ENCODE results near the gene KIF3C. TPM values are rescaled to one million over a fixed set of nuclear protein-coding genes. Genes with fewer than 3 reads are reported as not detected.
"Not testable (repeated sequence)": the region's sequence is repeated elsewhere in the genome, so short reads cannot be mapped to it uniquely, and the experiment has no call there.

The KIF3C gene
- total RNA-seq, 2 experiments from 2014 or later: 3.0 to 3.4 TPM

GRCh38 chr2:25976983-25977741, 5.1 kb downstream of the KIF3C start:
- Mint-ChIP-seq H3K27ac (no peak overlapping the region), H3K9me3 (no peaks in the 10 kb centered on the region)
- intact Hi-C loops (cut with micrococcal nuclease): no loop called here

GRCh38 chr2:25972049-25972823, 10.1 kb downstream of the KIF3C start:
- intact Hi-C loops (cut with micrococcal nuclease): no loop called here
- no peak overlapping the region for H3K27ac Mint-ChIP-seq
- no peak for DNase-seq
- H3K9me3 Mint-ChIP-seq: no peaks in the 10 kb centered on the region
- CTCF ChIA-PET: interaction anchor here (0.6 to 2.1 kb wide), 3 partner anchors 10 to 455 kb away, joined by 3 to 8 read pairs (median 5); partner anchors contain the start of gene KIF3C
- no peaks in the 10 kb centered on the region for H3K27me3 Mint-ChIP-seq (ENCODE audit: low read depth)
- no peaks in the 10 kb centered on the region for H3K4me1 Mint-ChIP-seq (ENCODE audit: low read depth)
- H3K36me3 Mint-ChIP-seq (ENCODE audit: low read depth): no peaks in the 10 kb centered on the region
- H3K4me3 Mint-ChIP-seq: no peak overlapping the region

More at GRCh38 chr2:25976983-25977741, 5.1 kb downstream of the KIF3C start:
- Mint-ChIP-seq H3K36me3 (ENCODE audit: low read depth) (no peaks in the 10 kb centered on the region), H3K4me1 (ENCODE audit: low read depth) (no peaks in the 10 kb centered on the region), H3K27me3 (ENCODE audit: low read depth) (no peaks in the 10 kb centered on the region), H3K4me3 (no peak overlapping the region)
- no peak for DNase-seq
- CTCF ChIA-PET: no interaction called here

GRCh38 chr2:25971596-25971995, 10.7 kb downstream of the KIF3C start:
- H3K27me3 Mint-ChIP-seq (ENCODE audit: low read depth): no peaks in the 10 kb centered on the region
- no peaks in the 10 kb centered on the region for H3K36me3 Mint-ChIP-seq (ENCODE audit: low read depth)
- DNase-seq: no peak
- H3K4me1 Mint-ChIP-seq (ENCODE audit: low read depth): no peaks in the 10 kb centered on the region
- CTCF ChIA-PET: interaction anchor here (0.7 kb wide), 1 partner anchor 743 kb away, joined by 4 read pairs; no protein-coding TSS in a partner anchor
- intact Hi-C loops (cut with micrococcal nuclease): no loop called here
- no peak overlapping the region for H3K27ac Mint-ChIP-seq
- no peaks in the 10 kb centered on the region for H3K9me3 Mint-ChIP-seq
- H3K4me3 Mint-ChIP-seq: no peak overlapping the region

- no peaks in the 10 kb centered on the region for H3K36me3 Mint-ChIP-seq (ENCODE audit: low read depth)
- H3K27ac Mint-ChIP-seq: no peak overlapping the region
- H3K9me3 Mint-ChIP-seq: no peaks in the 10 kb centered on the region
- intact Hi-C loops (cut with micrococcal nuclease): no loop called here
- no peak overlapping the region for H3K4me3 Mint-ChIP-seq
- no peaks in the 10 kb centered on the region for H3K27me3 Mint-ChIP-seq (ENCODE audit: low read depth)
- no peak for DNase-seq
- CTCF ChIA-PET: interaction anchor here (0.6 to 1.1 kb wide), 3 partner anchors 25 to 745 kb away, joined by 3 read pairs; no protein-coding TSS in a partner anchor
- H3K4me1 Mint-ChIP-seq (ENCODE audit: low read depth): peaks cover 3% of the 10 kb centered on the region
Measured at GRCh38 chr2:25966531-25967270, 15.6 kb downstream of the KIF3C start.

- CTCF ChIA-PET: no interaction called here
- intact Hi-C loops (cut with micrococcal nuclease): no loop called here
Measured at GRCh38 chr2:25964891-25965290, 17.4 kb downstream of the KIF3C start.

GRCh38 chr2:25960920-25961319, 21.4 kb downstream of the KIF3C start:
- no peak overlapping the region for H3K27ac Mint-ChIP-seq
- H3K36me3 Mint-ChIP-seq (ENCODE audit: low read depth): no peaks in the 10 kb centered on the region
- no peaks in the 10 kb centered on the region for H3K27me3 Mint-ChIP-seq (ENCODE audit: low read depth)
- CTCF ChIA-PET: interaction anchor here (0.5 to 1.8 kb wide), 4 partner anchors 10 to 354 kb away, joined by 3 to 5 read pairs (median 4); no protein-coding TSS in a partner anchor
- H3K9me3 Mint-ChIP-seq: no peaks in the 10 kb centered on the region
- intact Hi-C loops (cut with micrococcal nuclease): no loop called here
- no peak for DNase-seq
- H3K4me3 Mint-ChIP-seq: no peak overlapping the region
- peaks cover 9% of the 10 kb centered on the region for H3K4me1 Mint-ChIP-seq (ENCODE audit: low read depth)

More at GRCh38 chr2:25964891-25965290, 17.4 kb downstream of the KIF3C start:
- Mint-ChIP-seq H3K36me3 (ENCODE audit: low read depth) (no peaks in the 10 kb centered on the region), H3K9me3 (no peaks in the 10 kb centered on the region), H3K27me3 (ENCODE audit: low read depth) (no peaks in the 10 kb centered on the region), H3K4me3 (no peak overlapping the region), H3K27ac (no peak overlapping the region), H3K4me1 (ENCODE audit: low read depth) (peaks cover 9% of the 10 kb centered on the region)
- no peak for DNase-seq

GRCh38 chr2:25960396-25960795, 21.9 kb downstream of the KIF3C start:
- Mint-ChIP-seq H3K4me3 (no peak overlapping the region), H3K27ac (no peak overlapping the region), H3K4me1 (ENCODE audit: low read depth) (peaks cover 9% of the 10 kb centered on the region), H3K9me3 (no peaks in the 10 kb centered on the region), H3K27me3 (ENCODE audit: low read depth) (no peaks in the 10 kb centered on the region), H3K36me3 (ENCODE audit: low read depth) (no peaks in the 10 kb centered on the region)
- DNase-seq: no peak
- CTCF ChIA-PET: interaction anchor here (0.5 to 1.8 kb wide), 5 partner anchors 9 to 503 kb away, joined by 3 to 5 read pairs (median 4); no protein-coding TSS in a partner anchor
- intact Hi-C loops (cut with micrococcal nuclease): no loop called here

GRCh38 chr2:25958611-25959010, 23.7 kb downstream of the KIF3C start:
- H3K9me3 Mint-ChIP-seq; CTCF ChIA-PET; H3K27ac Mint-ChIP-seq; H3K4me3 Mint-ChIP-seq; H3K36me3 Mint-ChIP-seq (ENCODE audit: low read depth); H3K27me3 Mint-ChIP-seq (ENCODE audit: low read depth); intact Hi-C loops (cut with micrococcal nuclease); DNase-seq; H3K4me1 Mint-ChIP-seq (ENCODE audit: low read depth): not testable (repeated sequence)

GRCh38 chr2:25957743-25958142, 24.6 kb downstream of the KIF3C start:
- DNase-seq: no peak
- no peaks in the 10 kb centered on the region for H3K27me3 Mint-ChIP-seq (ENCODE audit: low read depth)
- intact Hi-C loops (cut with micrococcal nuclease): no loop called here
- H3K36me3 Mint-ChIP-seq (ENCODE audit: low read depth): no peaks in the 10 kb centered on the region
- no peak overlapping the region for H3K4me3 Mint-ChIP-seq
- CTCF ChIA-PET: interaction anchor here (1.1 to 1.6 kb wide), 2 partner anchors 104 to 351 kb away, joined by 3 to 11 read pairs; no protein-coding TSS in a partner anchor
- H3K4me1 Mint-ChIP-seq (ENCODE audit: low read depth): peaks cover 9% of the 10 kb centered on the region
- H3K9me3 Mint-ChIP-seq: no peaks in the 10 kb centered on the region
- H3K27ac Mint-ChIP-seq: no peak overlapping the region

GRCh38 chr2:25955869-25956535, 26.3 kb downstream of the KIF3C start:
- Mint-ChIP-seq H3K4me1 (ENCODE audit: low read depth) (peaks cover 3% of the 10 kb centered on the region), H3K27me3 (ENCODE audit: low read depth) (no peaks in the 10 kb centered on the region), H3K9me3 (no peaks in the 10 kb centered on the region), H3K27ac (no peak overlapping the region), H3K4me3 (no peak overlapping the region), H3K36me3 (ENCODE audit: low read depth) (no peaks in the 10 kb centered on the region)
- intact Hi-C loops (cut with micrococcal nuclease): no loop called here
- CTCF ChIA-PET: interaction anchor here (1.0 to 2.0 kb wide), 6 partner anchors 29 to 349 kb away, joined by 3 to 11 read pairs (median 4); no protein-coding TSS in a partner anchor
- peak; percentile 17 for DNase-seq

- no peaks in the 10 kb centered on the region for H3K4me1 Mint-ChIP-seq (ENCODE audit: low read depth)
- H3K27ac Mint-ChIP-seq: no peak overlapping the region
- H3K36me3 Mint-ChIP-seq (ENCODE audit: low read depth): no peaks in the 10 kb centered on the region
- H3K4me3 Mint-ChIP-seq: no peak overlapping the region
- no peaks in the 10 kb centered on the region for H3K27me3 Mint-ChIP-seq (ENCODE audit: low read depth)
- no peaks in the 10 kb centered on the region for H3K9me3 Mint-ChIP-seq
- no peak for DNase-seq
- CTCF ChIA-PET: interaction anchor here (1.4 to 2.0 kb wide), 2 partner anchors 36 to 102 kb away, joined by 3 to 8 read pairs; no protein-coding TSS in a partner anchor
- intact Hi-C loops (cut with micrococcal nuclease): no loop called here
Measured at GRCh38 chr2:25955036-25955435, 27.3 kb downstream of the KIF3C start.

Measured in activated naive CD4-positive, alpha-beta T cell treated with anti-CD3 and anti-CD28 coated beads for 36 hours (primary cell).